Activated CD8-positive, alpha-beta memory T cell treated with anti-CD3 and anti-CD28 coated beads for 1 hour (primary cell): Measurements from ENCODE around the gene FRG2.
"Not testable (repeated sequence)": the region's sequence is repeated elsewhere in the genome, so short reads cannot be mapped to it uniquely, and the experiment has no call there.

ENCODE experiments used
- DNase-seq, 2 donors: peaks; one replicate each; pipeline ENCODE4 v3.0.0-alpha.2; 2020; ENCODE audit warnings: low read depth in 1 of 2; ENCODE audit errors: extremely low read depth in 1 of 2

FRG2 gene

DNA sequence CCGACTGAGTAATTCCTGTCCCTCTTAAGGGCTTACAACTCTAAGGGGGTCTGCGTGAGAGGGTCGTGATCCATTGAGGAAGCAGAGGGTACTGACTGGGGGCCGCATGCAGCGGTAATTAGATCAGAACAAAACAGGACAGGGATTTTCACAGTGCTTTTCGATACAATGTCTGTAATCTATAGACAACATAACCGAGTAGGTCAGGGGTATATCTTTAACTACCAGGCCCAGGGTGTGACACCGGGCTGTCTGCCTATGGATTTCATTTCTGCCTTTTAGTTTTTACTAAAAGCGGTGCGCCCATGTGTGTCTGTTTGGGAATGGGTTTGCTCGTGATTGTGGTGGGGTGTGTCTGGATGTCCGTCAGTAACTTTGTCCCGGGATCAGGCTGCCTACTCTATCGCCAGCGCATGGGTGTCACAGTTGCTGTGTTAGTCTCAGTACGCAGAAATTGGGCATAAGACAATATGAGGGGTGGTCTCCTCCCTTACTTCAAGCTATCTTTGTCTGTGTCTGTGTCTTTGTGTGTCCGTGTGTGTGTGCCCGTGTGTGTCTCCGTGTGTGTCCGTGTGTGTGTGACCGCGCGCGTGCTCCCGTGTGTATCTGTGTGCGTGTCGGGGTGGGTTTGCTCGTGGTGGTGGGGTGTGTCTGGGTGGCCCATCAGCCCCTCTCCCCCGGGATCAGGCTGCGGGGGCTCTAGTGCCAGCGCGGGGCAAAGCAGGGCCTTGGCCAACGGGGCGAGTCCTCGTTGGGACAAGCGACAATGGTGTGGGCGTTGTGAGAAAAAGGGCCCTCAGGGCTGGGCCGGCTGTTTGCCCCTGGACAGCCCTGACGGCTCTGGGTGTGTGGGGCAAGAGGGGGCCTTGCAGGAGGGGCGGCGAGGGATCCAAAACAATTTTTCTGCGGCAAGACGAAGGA, 10.4 kb downstream of the FRG2 start:
- DNase-seq: no peak

- no peak for DNase-seq
Measured at GRCh38 chr4:190015538-190016368, 11.3 kb downstream of the FRG2 start.

DNA sequence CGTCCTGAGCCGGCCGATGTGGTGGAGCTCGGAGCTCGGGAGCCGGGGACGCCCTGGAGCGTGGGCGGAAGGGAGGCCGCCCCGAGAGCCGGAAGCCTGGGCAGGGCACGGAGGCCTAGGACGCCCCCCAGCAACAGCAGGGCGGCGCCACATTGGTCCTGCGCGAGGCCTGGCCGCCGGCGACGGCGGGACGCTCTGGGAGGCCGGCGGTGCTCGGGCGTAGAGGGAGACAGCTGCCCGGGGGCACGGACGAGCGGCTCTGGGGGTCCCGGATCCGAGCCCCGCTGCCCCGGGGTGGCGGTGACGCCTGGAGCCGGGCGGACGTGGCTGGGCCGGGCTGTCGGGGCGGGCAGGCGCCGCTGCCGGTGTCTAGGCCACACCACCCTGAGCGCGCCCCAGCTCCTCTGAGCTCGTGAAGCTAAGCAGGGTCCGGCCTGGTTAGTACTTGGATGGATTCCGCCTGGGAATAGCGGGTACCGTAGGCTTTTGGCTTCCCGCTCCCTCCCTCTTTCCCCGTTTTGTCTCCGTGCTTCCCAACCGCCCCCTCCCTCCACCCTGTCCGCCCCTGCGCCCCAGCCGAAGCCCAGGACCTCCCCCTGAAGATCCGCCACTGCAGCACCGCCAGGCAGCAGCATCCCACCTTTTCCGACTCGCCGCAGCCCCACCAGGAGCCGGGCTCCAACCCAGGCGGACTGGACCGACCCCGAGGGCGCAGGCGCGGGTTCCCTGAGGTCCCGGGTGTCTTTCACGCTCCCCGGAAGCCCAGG, 12.1 kb downstream of the FRG2 start:
- DNase-seq: no peak

- not testable (repeated sequence) for DNase-seq
Measured at GRCh38 chr4:189989941-189990340, 37.1 kb downstream of the FRG2 start.

- no peak for DNase-seq
Measured at GRCh38 chr4:189988877-189989431, 38.1 kb downstream of the FRG2 start.

- DNase-seq: not testable (repeated sequence)
Measured at GRCh38 chr4:189985651-189986243, 41.3 kb downstream of the FRG2 start.

DNA sequence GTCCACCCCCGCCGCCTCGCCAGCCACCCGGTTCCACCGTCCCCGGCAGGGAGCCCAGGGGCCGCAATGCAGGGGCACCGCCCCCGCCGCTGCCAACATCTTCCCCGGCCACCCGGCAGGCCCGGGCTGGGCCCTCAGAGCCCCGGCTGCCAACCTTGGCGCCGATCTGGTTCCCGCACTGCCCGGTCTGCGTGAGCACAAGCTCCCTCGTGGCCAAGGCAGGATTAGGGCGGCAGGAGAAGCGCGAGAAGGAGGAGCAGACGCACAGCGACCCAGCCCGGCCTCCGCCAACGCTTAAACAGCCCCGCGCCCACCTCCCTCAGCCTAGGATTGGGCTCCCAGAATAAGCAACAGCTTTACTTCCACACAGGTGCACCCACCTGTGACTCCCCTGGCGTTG, 42.4 kb downstream of the FRG2 start:
- not testable (repeated sequence) for DNase-seq

GRCh38 chr4:189983916-189984526, 43.0 kb downstream of the FRG2 start:
- DNase-seq: not testable (repeated sequence)

GRCh38 chr4:189981970-189982369, 45.1 kb downstream of the FRG2 start:
- DNase-seq: no peak

GRCh38 chr4:189980292-189980691, 46.8 kb downstream of the FRG2 start:
- DNase-seq: not testable (repeated sequence)

DNA sequence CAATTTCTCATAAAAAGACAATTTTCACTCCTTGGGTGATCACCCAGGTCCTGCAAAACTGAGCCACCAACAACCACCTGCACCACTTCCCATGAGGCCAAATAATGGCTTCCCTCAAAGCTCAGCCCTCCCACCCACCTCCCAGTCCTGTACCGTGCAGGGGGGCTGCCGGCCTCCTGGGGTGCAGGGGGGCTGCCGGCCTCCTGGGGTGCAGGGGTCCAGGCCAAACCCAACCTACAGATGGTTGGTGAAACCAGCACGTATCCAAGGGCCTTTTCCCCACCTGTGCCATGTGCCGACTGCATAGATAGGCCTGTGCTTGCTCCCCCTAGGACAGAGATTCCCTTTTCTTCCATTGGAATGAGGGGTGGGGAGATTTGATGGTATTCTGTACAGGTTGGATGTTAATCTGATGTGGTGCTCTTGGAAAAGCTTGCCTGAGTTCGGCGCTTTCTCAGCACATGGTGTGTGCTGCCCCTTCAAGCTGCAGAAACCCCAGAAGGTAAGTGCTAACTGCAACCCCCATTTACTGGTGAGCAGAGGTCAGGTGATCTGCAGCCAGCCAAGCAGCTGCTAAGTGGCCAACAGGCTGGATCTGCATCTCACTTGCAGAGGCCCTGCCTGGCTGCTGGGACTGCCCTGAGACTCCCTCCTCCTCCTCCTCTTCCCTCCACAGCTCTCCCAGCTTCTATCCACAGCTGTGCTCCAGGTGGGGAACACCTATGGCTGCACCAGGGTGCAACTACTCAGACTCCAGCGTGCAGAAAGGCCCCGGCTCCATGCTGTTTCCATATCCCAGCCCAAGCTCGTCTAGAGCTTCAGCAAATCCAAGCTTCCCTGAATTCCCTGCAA, 47.6 kb downstream of the FRG2 start:
- DNase-seq: no peak
